Thyroid gland (tissue), 4 donors: ENCODE data around the gene IREB2. TPM values are rescaled to one million over a fixed set of nuclear protein-coding genes. Genes with fewer than 3 reads are reported as not detected.

Experiments used
- DNase-seq, 2 donors: peaks; one replicate each; pipeline ENCODE4 v3.0.0-alpha.2; 2019
- H3K27ac ChIP-seq, 3 donors: fragments of 200-600 bp; sonication (generic); 1 replicate in 2 of 3; 2 replicates in 1 of 3; pipeline ENCODE4 v1.5.1; 2016 to 2019; ENCODE audit warnings: mild to moderate bottlenecking in 1 of 3, moderate library complexity in 1 of 3
- H3K27me3 ChIP-seq: fragments of 200-600 bp; sonication (generic); one replicate; pipeline ENCODE4 v1.5.1; 2019
- H3K36me3 ChIP-seq, 2 donors: fragments of 200-600 bp; sonication (generic); one replicate each; pipeline ENCODE4 v1.5.1; 2016 to 2019
- H3K4me1 ChIP-seq, 2 donors: fragments of 200-600 bp; sonication (generic); one replicate each; pipeline ENCODE4 v1.5.1; 2017 to 2019
- H3K4me3 ChIP-seq, 3 donors: fragments of 200-600 bp; sonication (generic); replicated peaks in 1 of 3; 1 replicate in 2 of 3; 2 replicates in 1 of 3; pipeline ENCODE4 v1.5.1; 2016; ENCODE audit warnings: mild to moderate bottlenecking in 1 of 3
- H3K9me3 ChIP-seq: fragments of 200-600 bp; sonication (generic); one replicate; pipeline ENCODE4 v1.5.1; 2017
- POLR2A ChIP-seq, 2 donors: fragments of 450-650 bp; IDR thresholded peaks; one replicate each; pipeline ENCODE4 v1.6.1; 2017; ENCODE audit warnings: antibody characterized with exemption in 2 of 2, mild to moderate bottlenecking in 2 of 2, moderate library complexity in 1 of 2
- WGBS, 2 donors: methylation state at CpG; one replicate each; pipeline ENCODE4 v1.1.5; 2017; 5-methylcytosine and 5-hydroxymethylcytosine counted together
- intact Hi-C: fragments of 100-400 bp; cut with DNase I; formaldehyde crosslinking; loops from one replicate; pipeline ENCODE4 v1.15.1; 2023
- total RNA-seq, 4 donors: library from RNA; depleted of rRNA; stranded (reverse); fragments of >200 nt; gene quantifications; one replicate each; pipeline ENCODE4 v1.2.3, GENCODE V29; 2016
- TF ChIP-seq, protein P1 (sequence below), 6 experiments: fragments of 200-600 bp in 3 of 6; fragments of 450-650 bp in 3 of 6; sonication (generic) in 3 of 6; IDR thresholded peaks; one replicate each; pipeline ENCODE4 v1.5.1; 2016 to 2019; ENCODE audit warnings: antibody characterized with exemption in 6 of 6, mild to moderate bottlenecking in 2 of 6, inconsistent platforms in 1 of 6, moderate library complexity in 1 of 6

Gene IREB2
- total RNA-seq, 4 donors from 2014 or later = 40.7 to 71.5 (median 51.0) TPM

DNA sequence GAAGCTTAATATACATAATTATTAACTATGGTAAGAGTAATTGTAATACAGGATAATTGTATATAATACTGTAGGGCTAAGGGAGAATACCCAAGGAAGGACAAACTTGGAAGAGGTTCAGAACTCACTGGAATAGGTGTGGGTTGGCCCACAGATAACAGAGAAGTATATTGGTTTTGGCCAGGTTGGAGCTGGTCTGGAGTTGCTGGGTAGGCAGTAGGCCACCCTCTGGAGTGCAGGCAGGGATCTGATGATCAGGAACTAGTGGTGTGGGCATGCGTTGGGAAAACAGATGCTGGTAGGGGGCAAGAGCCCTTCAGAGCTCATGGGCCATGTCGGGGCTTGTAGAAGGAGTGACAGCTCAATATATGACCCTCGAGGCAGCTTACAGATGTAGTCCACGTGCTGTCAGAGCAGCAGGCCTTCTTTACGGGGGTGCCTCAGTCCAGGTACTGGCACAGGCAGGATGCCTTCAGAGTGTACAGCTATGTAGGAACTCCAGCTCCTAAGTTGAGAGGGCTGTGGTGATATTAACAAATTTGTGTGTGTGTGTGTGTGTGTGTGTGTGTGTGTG, 12.4 kb downstream of the IREB2 start:
- no peaks in the 10 kb centered on the region for H3K9me3 ChIP-seq
- TF ChIP-seq POLR2A (IDR thresholded peaks at IDR 0.05) = no peak
- TF ChIP-seq, protein P1, sequence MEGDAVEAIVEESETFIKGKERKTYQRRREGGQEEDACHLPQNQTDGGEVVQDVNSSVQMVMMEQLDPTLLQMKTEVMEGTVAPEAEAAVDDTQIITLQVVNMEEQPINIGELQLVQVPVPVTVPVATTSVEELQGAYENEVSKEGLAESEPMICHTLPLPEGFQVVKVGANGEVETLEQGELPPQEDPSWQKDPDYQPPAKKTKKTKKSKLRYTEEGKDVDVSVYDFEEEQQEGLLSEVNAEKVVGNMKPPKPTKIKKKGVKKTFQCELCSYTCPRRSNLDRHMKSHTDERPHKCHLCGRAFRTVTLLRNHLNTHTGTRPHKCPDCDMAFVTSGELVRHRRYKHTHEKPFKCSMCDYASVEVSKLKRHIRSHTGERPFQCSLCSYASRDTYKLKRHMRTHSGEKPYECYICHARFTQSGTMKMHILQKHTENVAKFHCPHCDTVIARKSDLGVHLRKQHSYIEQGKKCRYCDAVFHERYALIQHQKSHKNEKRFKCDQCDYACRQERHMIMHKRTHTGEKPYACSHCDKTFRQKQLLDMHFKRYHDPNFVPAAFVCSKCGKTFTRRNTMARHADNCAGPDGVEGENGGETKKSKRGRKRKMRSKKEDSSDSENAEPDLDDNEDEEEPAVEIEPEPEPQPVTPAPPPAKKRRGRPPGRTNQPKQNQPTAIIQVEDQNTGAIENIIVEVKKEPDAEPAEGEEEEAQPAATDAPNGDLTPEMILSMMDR (IDR thresholded peaks at IDR 0.05) = no peak
- H3K27ac ChIP-seq = no peak overlapping the region
- DNase-seq = no peak
- intact Hi-C loops = no loop called here
- H3K4me1 ChIP-seq = peaks cover 10 to 45% of the 10 kb centered on the region in 2 donors
- WGBS, 2 donors = 43 to 52% methylated on average over 5 of the region's 5 CpGs
- no peaks in the 10 kb centered on the region for H3K27me3 ChIP-seq
- H3K36me3 ChIP-seq = no peaks in the 10 kb centered on the region
- H3K4me3 ChIP-seq = no peak overlapping the region

DNA sequence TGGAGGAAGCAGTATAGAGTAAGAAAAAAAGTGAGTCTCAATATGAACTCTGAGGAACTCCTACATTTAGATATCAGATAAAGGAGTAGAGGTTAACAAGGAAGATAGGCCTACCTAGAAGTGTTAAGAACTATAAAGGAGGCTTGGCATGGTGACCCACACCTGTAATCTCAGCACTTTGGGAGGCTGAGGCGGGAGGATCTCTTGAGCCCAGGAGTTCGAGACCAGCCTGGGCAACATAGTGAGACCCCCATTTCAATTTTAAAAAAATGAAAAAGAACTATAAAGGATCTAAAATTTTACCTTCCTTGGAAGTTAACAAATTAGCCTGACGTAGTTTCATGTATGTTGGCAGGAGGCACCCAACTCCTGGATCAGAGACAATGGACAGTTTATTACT, 14.5 kb downstream of the IREB2 start:
- intact Hi-C loops = no loop called here
- H3K27ac ChIP-seq = no peak overlapping the region
- no peaks in the 10 kb centered on the region for H3K9me3 ChIP-seq
- no peaks in the 10 kb centered on the region for H3K36me3 ChIP-seq
- H3K27me3 ChIP-seq = no peaks in the 10 kb centered on the region
- no peak overlapping the region for H3K4me3 ChIP-seq
- WGBS, 2 donors = 96 to 99% methylated on average over 3 of the region's 3 CpGs
- H3K4me1 ChIP-seq = peaks cover 28 to 53% of the 10 kb centered on the region in 2 donors
- TF ChIP-seq POLR2A (IDR thresholded peaks at IDR 0.05) = no peak
- TF ChIP-seq, protein P1 (IDR thresholded peaks at IDR 0.05) = no peak
- DNase-seq = no peak

- Histone ChIP-seq H3K27ac (no peak overlapping the region), H3K27me3 (no peaks in the 10 kb centered on the region), H3K36me3 (no peaks in the 10 kb centered on the region), H3K4me1 (peaks cover 29 to 54% of the 10 kb centered on the region in 2 donors), H3K4me3 (no peak overlapping the region), H3K9me3 (no peaks in the 10 kb centered on the region)
- TF ChIP-seq POLR2A (IDR thresholded peaks at IDR 0.05) = no peak
- TF ChIP-seq, protein P1 (IDR thresholded peaks at IDR 0.05) = no peak
- DNase-seq = no peak
- 78 to 87% methylated on average over 2 of the region's 2 CpGs for WGBS, 2 donors
- intact Hi-C loops = no loop called here
Observed at GRCh38 chr15:78453447-78453846, 15.4 kb downstream of the IREB2 start.

- TF ChIP-seq POLR2A (IDR thresholded peaks at IDR 0.05) = no peak
- TF ChIP-seq, protein P1 (IDR thresholded peaks at IDR 0.05) = no peak
- no peak for DNase-seq
- 79 to 89% methylated on average over 5 of the region's 5 CpGs for WGBS, 2 donors
- H3K4me3 ChIP-seq = no peak overlapping the region
- intact Hi-C loops = no loop called here
- H3K27me3 ChIP-seq = no peaks in the 10 kb centered on the region
- H3K36me3 ChIP-seq = no peaks in the 10 kb centered on the region
- no peaks in the 10 kb centered on the region for H3K9me3 ChIP-seq
- peaks cover 38 to 50% of the 10 kb centered on the region in 2 donors for H3K4me1 ChIP-seq
- H3K27ac ChIP-seq = peak overlapping the region; percentile 48 to 79 (median 61)
Observed at GRCh38 chr15:78454992-78455391, 17.0 kb downstream of the IREB2 start.

- WGBS, 2 donors = 17 to 45% methylated on average over 3 of the region's 3 CpGs
- Histone ChIP-seq H3K27me3 (no peaks in the 10 kb centered on the region), H3K4me3 (no peak overlapping the region), H3K9me3 (no peaks in the 10 kb centered on the region), H3K36me3 (no peaks in the 10 kb centered on the region), H3K4me1 (peaks cover 46 to 51% of the 10 kb centered on the region in 2 donors), H3K27ac (peak overlapping the region; percentile 48 to 79 (median 61))
- peak; percentile 64 to 72 for DNase-seq
- intact Hi-C loops = no loop called here
- TF ChIP-seq POLR2A (IDR thresholded peaks at IDR 0.05) = peak in 1 of 2 donors; percentile 20
- TF ChIP-seq, protein P1 (IDR thresholded peaks at IDR 0.05) = peak in 1 of 6 experiments; percentile 22
Observed at GRCh38 chr15:78455749-78456148, 17.7 kb downstream of the IREB2 start.
